GM11168 (cell line): ENCODE data around the gene PIGN.

ENCODE experiments used
- in situ Hi-C: fragments of 300-500 bp; cut with MboI; formaldehyde crosslinking; loops from one replicate; pipeline ENCODE4 v1.12.0; 2022; ENCODE audit warnings: low sequenced_read_pairs; ENCODE audit not compliant: unreplicated experiment

PIGN gene, protein sequence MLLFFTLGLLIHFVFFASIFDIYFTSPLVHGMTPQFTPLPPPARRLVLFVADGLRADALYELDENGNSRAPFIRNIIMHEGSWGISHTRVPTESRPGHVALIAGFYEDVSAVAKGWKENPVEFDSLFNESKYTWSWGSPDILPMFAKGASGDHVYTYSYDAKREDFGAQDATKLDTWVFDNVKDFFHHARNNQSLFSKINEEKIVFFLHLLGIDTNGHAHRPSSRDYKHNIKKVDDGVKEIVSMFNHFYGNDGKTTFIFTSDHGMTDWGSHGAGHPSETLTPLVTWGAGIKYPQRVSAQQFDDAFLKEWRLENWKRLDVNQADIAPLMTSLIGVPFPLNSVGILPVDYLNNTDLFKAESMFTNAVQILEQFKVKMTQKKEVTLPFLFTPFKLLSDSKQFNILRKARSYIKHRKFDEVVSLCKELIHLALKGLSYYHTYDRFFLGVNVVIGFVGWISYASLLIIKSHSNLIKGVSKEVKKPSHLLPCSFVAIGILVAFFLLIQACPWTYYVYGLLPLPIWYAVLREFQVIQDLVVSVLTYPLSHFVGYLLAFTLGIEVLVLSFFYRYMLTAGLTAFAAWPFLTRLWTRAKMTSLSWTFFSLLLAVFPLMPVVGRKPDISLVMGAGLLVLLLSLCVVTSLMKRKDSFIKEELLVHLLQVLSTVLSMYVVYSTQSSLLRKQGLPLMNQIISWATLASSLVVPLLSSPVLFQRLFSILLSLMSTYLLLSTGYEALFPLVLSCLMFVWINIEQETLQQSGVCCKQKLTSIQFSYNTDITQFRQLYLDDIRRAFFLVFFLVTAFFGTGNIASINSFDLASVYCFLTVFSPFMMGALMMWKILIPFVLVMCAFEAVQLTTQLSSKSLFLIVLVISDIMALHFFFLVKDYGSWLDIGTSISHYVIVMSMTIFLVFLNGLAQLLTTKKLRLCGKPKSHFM

DNA sequence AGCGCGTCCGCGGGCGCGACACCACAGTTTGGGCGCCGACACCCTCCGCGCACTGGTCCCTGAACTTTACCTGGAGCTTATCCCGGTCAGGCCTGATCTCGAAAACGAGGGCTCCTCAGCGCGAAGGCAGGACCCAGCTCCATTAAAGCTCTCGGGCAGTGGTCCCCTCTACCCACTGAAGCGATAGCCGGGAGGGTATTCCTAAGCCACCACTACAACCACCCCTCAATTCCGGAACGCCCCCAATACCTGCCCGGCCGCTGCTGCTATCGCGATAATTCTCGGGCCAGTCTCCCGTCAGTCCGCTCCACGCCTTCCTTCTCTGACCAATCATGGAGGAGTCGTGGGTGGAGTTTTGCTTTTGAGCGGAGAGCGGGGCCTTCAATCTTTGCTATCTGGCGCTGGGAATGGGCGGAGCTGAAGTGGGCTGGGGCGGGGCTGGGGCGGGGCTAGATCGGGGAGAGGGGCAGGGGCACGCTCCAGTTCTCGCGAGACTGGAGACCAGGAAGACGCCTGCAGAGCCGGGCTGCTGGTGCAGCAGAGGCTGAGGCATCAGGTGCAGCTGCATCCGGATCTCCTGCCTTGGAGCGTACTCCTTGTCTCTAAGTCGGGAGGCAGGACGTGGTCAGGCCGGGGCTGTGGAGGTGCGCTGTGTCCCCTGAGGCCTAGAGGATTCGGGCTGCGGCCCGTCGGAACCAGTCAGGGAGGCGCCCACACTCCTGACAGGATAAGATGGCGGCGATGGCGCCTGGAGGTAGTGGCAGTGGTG, at the start of gene PIGN, which contains the start of gene RELCH:
Gene PIGN (minus strand): TSS at position 283 of the 769 bp plus-strand sequence. CDS start 25,703 bp downstream, outside the sequence.
Gene RELCH (plus strand): TSS at position 482 of the 769 bp plus-strand sequence. CDS start 251 bp downstream, at position 733.
- in situ Hi-C loops = loop anchor here (25.0 kb wide), 1 partner anchor 375 kb away; no protein-coding TSS in a partner anchor

DNA sequence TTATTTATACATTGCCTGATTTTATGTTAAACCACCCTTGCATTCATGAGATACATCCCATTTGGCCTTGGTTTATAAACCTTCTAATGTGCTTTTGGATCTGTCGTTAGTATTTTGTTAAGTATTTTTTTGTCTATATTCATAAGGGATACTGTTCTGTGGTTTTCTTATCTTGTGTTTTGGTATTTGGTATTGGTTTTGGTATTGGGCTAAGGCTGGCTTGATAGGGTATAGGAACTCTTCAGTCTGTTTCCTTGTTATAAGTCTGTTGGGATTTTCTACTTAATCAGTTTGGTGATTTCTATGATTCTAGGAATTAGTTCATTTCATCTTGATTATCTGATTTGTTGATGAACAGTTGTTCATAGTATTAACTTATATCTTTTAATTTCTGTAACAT, 49.4 kb upstream of the PIGN start:
- in situ Hi-C loops = no loop called here

DNA sequence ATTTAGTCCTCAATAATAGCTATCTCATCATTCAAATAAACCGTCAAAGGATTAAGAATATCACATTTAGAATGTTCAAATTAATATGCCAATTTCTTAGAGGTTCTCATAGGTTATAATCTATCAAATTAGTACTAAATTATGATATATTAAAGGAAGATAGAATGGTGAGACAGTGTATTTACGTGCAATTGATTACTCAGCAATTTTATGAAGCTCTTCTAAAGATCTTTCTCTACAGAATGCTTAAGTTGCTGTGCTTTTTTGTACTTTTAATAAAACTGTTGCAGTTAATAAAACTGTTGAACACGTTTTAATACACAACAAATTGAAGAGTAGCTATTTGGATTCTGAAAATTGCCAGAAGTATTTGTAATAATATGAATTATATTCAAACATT, 39.2 kb upstream of the PIGN start:
- in situ Hi-C loops = no loop called here

DNA sequence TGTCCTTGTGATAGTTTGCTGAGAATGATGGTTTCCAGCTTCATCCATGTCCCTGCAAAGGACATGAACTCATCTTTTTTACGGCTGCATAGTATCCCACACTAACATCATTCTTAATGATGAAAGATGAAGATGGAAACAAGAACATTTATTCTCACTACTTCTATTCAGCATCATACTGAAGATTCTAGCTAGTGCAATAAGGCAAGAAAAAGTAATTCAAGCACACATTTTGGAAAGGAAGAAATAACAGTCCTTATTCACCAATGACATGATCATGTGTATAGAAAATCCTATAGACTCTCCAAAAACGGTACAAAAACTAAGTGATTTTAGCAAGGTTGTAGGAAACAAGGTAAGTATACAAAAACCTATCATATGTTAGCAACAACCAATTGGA, 37.4 kb upstream of the PIGN start:
- in situ Hi-C loops = no loop called here

DNA sequence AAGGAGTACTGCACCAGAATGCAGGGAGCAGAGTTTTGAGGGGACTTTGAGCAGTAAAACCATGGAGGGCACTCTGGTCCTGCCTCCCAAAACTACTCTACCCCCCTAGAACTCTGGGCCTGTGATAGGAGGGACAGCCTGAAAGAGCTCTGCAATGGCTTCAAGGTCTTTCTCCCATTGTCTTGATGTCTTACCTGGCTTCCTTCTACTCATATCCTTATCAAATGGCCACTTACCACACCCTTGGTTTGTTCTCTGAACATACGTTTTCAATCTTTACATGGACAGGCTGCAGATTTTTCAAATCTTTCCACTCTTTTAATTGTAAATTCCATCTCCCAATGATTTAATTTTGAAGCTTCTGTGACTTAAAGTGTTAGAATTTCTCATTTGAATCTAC, 27.9 kb upstream of the PIGN start:
- in situ Hi-C loops = no loop called here

DNA sequence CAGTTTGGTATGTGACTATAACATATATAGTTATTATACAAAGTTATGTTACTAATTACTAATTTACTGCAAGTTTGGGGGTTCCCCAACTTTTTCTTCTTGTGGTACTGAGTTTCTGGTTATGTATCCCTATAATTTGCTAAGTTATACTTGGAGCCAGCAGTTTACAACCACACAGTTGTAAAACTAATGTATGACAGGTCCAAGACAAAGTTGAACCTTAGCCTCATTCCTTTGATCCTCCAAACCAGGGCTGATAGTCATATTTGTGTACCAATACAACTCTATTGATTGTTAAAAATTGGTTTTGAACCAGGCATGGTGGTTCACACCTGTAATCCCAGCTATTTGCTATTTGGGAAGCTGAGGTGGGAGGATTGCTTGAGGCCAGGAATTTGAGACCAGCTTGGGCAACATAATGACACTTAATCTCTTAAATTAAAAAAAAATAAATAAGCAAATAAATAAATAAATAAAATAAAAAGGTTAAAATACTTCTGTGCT, 24.5 kb upstream of the PIGN start:
- in situ Hi-C loops = no loop called here

DNA sequence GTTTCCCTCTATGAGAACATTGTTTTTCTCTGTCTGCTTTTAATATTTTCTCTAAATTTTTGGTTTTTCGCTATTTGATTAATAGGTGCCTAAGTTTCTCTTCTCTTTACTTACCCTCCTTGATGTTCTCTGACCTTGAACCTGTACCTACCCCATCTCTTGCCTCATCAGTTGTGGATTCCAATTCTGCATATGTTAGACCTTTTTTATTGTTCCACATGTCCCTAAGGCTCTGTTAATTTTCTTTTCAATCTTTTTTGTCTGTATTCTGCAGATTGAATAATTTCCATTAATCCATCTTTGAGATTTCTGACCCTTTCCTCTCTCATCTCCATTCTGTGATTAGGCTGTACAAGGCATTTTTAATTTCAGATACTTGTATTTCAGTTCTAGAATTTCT, 23.3 kb upstream of the PIGN start:
- in situ Hi-C loops = no loop called here

DNA sequence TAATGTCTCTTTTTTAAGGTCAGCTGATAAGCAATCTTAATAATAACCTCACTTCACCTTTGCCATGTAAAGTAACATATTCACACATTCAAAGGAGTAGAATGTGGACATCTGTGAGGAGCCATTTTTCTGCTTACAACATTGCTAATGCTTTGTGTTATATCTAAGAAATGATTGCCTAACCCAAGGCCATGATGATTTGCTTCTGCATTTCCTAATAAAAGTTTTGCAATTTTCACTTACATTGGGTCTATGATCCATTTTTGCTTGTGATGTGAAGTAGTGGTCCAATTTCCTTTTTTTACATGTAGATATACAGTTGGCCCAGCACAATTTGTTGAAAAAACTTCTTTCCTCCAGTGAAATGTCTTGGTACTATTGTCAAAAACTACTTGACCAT, 22.2 kb upstream of the PIGN start:
- in situ Hi-C loops = no loop called here

DNA sequence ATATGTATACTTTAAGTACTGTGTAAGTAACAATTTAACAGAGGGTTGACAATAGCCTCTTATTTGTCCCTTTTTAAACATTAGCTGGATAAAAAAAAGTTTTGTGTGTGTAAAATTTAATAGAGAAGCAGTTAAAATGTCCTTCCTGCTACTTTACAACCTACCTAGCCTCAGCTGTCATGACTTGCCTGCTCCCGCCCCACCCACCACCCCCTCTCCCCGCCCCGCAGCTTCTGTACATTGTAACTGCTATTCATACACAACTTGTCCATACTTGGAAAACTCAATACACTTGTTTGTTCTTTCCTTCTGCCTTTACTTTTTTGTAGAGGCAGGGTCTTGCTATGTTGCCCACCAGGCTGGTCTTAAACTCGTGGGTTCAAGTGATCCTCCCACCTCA, 19.7 kb upstream of the PIGN start:
- in situ Hi-C loops = no loop called here

DNA sequence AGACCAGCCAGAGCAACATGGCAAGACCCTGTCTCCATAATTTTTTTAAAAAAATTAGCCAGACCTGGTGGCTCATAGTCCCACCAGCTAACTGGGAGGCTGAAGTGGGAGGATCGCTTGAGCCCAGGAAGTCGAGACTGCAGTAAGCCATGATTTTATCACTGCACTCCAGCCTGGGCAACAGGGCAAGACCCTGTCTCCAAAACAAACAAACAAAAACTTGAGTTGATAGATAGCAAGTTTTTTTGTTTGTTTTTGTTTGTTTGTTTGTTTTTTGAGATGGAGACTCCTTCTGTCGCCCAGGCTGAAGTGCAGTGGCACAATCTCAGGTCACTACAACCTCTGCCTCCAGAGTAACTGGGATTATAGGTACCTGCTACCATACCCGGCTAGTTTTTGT, 19.0 kb upstream of the PIGN start:
- in situ Hi-C loops = no loop called here

DNA sequence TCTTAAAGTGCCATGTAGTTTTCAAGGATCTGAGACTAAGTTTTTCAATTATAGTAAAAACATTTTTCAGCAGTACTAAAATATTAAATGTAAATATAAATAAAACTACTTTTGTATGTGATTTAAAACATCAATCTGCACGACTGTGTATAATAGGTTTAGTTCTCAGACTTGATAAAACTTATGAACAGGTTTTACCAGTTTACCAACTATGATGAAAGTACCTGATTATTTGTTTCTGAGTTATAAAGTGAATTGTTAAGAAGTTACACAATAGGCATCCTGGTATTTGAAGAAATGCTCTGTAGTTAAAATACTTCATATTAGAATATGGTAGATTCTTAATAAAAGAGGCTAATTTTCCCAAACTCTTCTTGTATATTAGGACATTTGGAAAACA, 15.0 kb upstream of the PIGN start:
- in situ Hi-C loops = no loop called here

DNA sequence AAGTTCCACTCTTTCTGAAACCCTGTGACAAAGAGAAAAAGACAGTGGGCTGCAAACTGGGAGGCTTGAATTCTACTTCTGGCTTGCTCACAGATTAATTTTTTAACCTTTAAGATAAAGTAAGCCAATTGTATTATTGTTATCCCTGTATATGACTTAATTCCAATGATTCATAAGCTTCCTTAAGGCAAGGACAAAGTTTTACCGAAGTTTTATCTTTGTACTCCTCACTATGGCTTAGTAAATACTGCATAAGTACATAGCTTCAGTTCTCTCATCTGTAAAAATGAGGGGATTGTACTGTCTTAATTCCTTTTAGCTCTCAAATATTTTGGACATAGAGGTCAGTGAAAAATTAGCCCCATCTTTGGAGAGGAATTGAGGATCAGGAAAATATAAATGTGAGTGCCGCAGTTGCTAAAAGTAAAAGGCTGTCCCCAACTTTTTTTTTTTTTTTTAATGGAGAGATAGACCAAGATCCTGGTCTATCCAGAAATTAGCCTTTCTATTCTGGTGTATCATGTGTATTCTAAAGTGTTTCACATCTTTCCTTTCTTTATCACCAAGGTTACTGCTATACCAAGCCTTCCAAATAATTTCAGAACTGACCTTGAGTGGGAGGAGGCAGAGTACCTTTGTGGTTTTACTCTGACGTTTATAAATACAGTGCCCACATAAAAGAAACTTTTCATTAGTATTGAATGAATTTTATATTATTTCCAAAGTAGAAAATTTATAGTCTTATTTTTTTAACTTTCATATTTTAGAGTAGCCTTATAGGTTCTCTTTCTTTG, 13.5 kb upstream of the PIGN start:
- in situ Hi-C loops = no loop called here

DNA sequence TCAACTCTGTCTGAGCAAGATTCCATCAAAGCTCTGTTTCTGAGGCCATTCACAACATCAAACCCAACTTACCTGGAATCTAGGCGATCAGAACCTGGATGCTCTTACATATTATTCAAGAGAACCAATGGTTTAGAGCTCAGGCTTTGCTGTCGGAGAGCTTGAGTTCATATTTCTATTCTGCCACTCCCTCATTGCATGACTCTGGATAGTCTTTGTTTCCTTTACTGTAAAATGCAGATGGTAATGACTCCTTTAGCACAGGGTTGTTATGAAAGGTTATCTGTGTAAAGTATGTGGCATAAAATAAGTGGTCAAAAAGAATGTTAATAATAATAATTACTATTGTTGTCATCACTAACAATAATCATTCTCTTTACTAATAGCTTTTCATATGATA, 12.8 kb upstream of the PIGN start:
- in situ Hi-C loops = loop anchor here (25.0 kb wide), 1 partner anchor 363 kb away; no protein-coding TSS in a partner anchor

DNA sequence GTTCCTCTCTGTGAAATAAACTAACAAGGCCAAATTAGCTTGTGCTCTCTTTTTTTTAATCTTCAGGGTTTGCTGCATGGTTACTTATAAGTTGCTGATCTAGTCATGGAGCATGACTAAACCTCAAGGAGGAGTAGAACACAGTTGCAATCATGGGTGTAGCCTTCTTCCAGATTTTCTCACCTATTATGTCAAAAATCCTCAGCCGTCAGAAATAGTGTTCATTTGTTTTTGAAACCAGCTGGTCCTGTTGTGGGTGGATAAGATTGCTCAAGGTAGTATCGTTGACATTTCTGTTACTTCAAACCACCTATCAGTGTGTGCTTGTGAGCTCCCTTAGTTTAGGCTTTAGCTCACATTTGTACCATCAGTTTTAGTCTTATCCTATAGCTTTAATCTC, 11.4 kb upstream of the PIGN start:
- in situ Hi-C loops = loop anchor here (25.0 kb wide), 1 partner anchor 364 kb away; no protein-coding TSS in a partner anchor

DNA sequence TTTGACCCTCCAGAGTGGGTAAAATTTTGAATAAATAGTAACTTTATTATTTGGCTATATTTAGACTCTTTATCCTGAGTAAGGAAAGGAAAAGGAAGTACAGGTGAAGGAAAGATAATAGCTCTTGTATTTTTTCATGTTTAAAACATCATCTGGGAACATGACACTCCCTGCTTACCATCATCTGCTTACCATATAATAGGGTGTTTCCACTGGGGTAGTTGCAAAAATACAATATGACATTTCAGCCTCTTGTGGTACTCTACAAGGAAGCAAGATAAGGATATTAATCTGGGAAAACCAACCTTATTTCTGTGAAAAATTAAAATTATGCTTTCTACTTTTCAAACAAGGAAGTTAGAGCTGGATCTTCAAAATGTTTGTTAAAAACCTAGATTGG, 10.1 kb upstream of the PIGN start:
- in situ Hi-C loops = loop anchor here (25.0 kb wide), 1 partner anchor 365 kb away; no protein-coding TSS in a partner anchor

DNA sequence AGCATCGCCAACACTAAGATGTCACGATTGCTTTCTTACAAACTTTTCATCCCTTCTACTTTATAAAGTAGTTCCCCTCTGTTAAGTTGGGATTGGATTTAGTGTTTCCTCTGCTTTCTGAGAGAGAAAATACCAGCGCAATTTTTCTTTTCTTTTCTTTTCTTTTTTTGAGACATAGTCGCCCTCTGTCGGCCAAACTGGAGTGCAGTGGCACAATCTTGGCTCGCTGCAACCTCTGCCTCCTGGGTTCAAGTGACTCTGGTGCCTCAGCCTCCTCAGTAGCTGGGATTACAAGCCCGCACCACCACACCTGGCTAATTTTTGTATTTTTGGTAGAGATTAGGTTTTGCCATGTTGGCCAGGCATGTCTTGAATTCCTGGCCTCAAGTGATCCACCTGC, 9.2 kb upstream of the PIGN start:
- in situ Hi-C loops = loop anchor here (25.0 kb wide), 1 partner anchor 366 kb away; no protein-coding TSS in a partner anchor

DNA sequence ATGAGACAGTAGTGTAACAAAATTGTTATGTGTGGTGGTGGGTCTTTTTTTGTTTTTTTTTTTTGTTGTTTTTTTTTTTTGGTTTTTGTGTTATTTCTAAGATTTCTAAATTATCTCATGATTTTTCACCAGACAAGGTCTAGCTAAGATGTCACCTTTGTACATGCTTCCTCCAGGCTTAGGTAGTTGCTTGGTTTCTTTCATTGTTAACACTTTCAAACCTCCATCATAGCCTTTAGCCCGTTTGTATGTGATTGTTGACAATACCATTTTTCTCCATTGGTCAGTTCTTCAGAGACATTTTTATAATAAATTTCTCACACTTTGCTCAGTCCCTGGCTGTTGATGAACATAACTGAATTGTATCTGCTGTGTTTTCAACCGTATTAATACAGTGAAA, 2.4 kb upstream of the PIGN start:
- in situ Hi-C loops = loop anchor here (25.0 kb wide), 1 partner anchor 373 kb away; no protein-coding TSS in a partner anchor

DNA sequence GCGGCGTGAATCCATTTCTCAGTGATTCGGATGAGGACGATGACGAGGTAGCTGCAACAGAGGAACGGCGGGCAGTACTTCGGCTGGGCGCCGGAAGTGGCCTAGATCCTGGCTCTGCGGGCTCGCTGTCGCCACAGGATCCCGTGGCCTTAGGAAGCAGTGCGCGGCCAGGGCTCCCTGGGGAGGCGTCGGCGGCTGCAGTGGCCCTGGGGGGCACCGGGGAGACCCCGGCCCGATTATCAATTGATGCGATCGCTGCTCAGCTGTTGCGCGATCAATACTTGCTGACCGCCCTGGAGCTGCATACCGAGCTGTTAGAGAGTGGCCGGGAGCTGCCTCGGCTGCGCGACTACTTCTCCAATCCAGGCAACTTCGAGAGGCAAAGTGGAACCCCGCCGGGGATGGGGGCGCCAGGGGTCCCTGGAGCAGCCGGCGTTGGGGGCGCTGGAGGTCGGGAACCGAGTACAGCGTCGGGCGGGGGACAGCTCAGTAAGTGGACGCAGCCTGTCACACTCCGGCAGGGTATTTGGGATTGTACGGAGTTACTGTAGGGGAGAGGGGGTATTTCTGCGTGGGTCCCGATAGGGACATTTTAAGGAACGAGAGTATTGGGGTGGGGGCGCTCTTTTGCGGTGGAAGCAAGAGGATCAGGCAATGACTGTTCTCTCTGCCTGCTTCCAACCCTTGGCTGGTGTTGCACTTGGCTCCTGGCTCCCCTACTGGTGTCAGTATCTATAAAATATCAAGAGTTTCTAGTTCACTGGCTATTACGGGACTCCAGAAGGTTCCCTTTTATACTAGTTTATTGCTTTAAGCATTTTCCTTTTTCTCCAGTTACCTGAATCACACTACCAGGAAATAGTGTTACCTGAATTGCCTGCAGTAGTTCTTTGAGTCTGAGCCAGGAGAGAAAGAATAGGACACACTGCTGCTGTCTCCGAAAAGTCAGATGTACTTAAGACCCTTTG, 971 bp upstream of the PIGN start:
- in situ Hi-C loops = loop anchor here (25.0 kb wide), 1 partner anchor 374 kb away; no protein-coding TSS in a partner anchor
